HG03064 (cell line): Measurements from ENCODE around the gene UBE2D3.

Source experiments
- ATAC-seq: cut with Tn5 transposase; IDR thresholded peaks from one replicate; pipeline ENCODE4 v1.9.1; 2021; ENCODE audit warnings: low read depth; ENCODE audit not compliant: unreplicated experiment

Gene UBE2D3

DNA sequence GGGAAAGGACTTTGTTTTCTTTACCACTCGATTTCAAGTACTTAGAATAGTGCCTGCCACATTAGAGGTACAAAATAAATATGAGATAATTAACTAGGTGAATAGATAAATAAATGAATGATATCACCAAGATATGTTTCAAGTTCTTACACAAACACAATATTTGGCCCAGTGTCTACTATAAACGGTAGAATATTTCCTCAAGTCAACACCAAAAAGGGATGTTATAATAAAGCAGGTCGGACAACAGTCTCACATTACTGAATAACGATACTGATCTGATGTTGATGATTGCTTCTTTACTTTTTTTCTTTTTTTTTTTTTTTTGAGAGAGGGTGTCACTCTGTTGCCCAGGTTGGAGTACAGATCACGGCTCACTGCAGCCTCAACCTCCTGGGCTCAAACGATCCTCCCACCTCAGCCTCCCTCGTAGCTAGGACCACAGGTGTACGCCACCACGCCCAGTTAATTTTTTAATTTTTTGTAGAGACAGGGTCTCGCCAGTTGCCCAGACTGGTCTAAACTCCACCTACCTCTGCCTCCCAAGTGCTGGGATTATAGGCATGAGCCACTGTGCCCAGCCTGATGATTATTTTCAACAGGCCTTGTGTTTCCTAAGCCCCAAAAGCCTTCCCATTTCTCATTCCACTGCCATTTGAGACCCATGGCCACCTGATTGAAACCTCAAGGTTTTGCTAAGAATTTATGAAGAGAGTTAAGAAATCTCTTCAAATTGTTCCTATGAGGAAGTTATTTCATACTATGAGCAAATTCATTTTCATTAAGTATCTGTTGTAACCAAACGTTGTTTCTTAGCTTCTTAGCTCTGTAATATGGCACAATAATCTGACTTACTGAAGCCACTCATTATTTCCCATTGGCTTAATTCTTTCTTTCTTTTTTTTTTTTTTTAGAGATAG lies 68.8 kb downstream of the UBE2D3 start:
- ATAC-seq, result no peak

DNA sequence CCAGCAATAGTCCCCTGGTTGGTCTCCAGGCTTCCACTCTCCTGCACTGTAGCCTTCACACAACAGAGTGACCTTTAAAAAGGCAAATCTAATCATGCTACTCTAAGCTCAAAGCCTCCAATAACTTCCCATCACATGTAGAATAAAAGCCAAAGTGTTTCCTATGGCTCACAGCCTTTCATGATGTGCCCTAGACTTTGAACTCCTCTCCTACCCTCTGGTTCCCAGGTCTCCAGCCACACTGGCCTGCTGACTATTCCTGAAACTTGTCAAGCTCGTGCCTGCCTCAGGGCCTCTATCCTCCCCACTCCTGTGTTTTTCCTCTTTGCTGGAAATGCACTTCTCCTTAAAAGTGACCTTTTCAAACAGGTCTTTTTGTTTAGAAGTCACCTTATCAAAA lies 69.7 kb downstream of the UBE2D3 start:
- no peak for ATAC-seq

DNA sequence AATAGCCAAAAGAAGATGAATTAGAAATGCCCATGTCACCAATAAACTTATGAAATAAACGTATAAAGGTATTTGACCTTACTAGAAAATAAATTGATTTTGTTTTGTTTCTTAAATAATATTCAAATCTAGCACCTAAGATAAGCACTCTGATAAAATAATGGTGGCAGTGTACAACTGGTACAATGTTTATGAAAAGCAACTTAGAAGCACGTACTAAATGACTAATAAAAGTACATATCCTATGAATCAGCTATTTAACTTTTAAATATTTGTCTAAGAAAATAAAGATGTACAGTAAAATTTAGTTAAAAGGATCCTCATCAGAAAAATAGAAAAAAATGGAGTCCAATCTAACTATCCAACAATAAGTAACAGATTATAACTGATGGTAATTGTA lies 73.3 kb downstream of the UBE2D3 start:
- ATAC-seq, result no peak

DNA sequence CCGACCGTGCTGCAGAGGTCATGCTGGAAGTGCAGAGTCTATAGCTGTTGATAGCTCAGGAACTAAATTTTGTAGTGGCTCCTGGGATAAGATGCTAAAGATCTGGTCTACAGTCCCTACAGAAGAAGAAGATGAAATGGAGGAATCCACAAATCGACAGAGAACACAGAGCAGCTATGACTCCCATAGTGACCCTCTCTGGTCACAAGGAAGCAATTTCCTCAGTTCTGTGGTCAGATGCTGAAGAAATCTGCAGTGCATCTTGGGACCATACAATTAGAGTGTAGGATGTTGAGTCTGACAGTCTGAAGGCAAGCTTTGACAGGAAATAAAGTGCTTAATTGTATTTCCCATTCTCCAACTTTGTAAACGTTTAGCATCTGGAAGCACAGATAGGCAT lies 75.4 kb downstream of the UBE2D3 start:
- ATAC-seq, result no peak
